ENCODE data around the gene SCN2A.

The SCN2A gene

GRCh38 chr2:165224941-165225340 is 14.3 kb upstream of the SCN2A start:
- DNase-seq (ENCODE audit: extremely low spot score) = no peak
- POLR2A ChIA-PET = no interaction called here
- TF ChIP-seq HDGF (IDR thresholded peaks at IDR 0.05; ENCODE audit: borderline replicate concordance) = no peak
- TF ChIP-seq NFRKB (IDR thresholded peaks at IDR 0.05) = no peak
- no peak for TF ChIP-seq FOXA1 (IDR thresholded peaks at IDR 0.05)
- no peak for TF ChIP-seq SP1 (IDR thresholded peaks at IDR 0.05)
- no peak for TF ChIP-seq L3MBTL2 (conservative IDR thresholded peaks at IDR 0.05)
- TF ChIP-seq PKNOX1 (IDR thresholded peaks at IDR 0.05) = no peak
- no peak for TF ChIP-seq ARNT (IDR thresholded peaks at IDR 0.05)
- TF ChIP-seq ELF4 (IDR thresholded peaks at IDR 0.05) = no peak
- no peak for TF ChIP-seq CTBP1 (IDR thresholded peaks at IDR 0.05; ENCODE audit: borderline replicate concordance)
- TF ChIP-seq FOXK2 (IDR thresholded peaks at IDR 0.05) = no peak
- no peak for TF ChIP-seq SUZ12 (IDR thresholded peaks at IDR 0.05)
- TF ChIP-seq FOXM1 (IDR thresholded peaks at IDR 0.05; ENCODE audit: borderline replicate concordance) = no peak
- no peak for TF ChIP-seq ZNF384 (IDR thresholded peaks at IDR 0.05)
- no peak for TF ChIP-seq LEF1 (IDR thresholded peaks at IDR 0.05; ENCODE audit: borderline replicate concordance)
- no peak for TF ChIP-seq BHLHE40 (IDR thresholded peaks at IDR 0.05; ENCODE audit: borderline replicate concordance)
- TF ChIP-seq TARDBP (IDR thresholded peaks at IDR 0.05) = no peak
- CTCF ChIA-PET = no interaction called here

- TF ChIP-seq NFRKB (IDR thresholded peaks at IDR 0.05) (no peak), L3MBTL2 (conservative IDR thresholded peaks at IDR 0.05) (no peak), FOXM1 (IDR thresholded peaks at IDR 0.05; ENCODE audit: borderline replicate concordance) (no peak)
- CTCF ChIA-PET = no interaction called here
- POLR2A ChIA-PET = no interaction called here
- no peak for DNase-seq (ENCODE audit: extremely low spot score)
Observed at GRCh38 chr2:165227571-165227970, 11.6 kb upstream of the SCN2A start.

GRCh38 chr2:165237056-165237455 is 2.2 kb upstream of the SCN2A start:
- DNase-seq (ENCODE audit: extremely low spot score) = no peak
- ChIA-PET POLR2A (no interaction called here), CTCF (no interaction called here)
- no peak for TF ChIP-seq TARDBP (IDR thresholded peaks at IDR 0.05)
- no peak for TF ChIP-seq LEF1 (IDR thresholded peaks at IDR 0.05; ENCODE audit: borderline replicate concordance)
- TF ChIP-seq ELF4 (IDR thresholded peaks at IDR 0.05) = no peak
- no peak for TF ChIP-seq BHLHE40 (IDR thresholded peaks at IDR 0.05; ENCODE audit: borderline replicate concordance)
- no peak for TF ChIP-seq HDGF (IDR thresholded peaks at IDR 0.05; ENCODE audit: borderline replicate concordance)
- TF ChIP-seq ARNT (IDR thresholded peaks at IDR 0.05) = no peak
- no peak for TF ChIP-seq NFRKB (IDR thresholded peaks at IDR 0.05)

- CTCF ChIA-PET = no interaction called here
- POLR2A ChIA-PET = no interaction called here
Observed at GRCh38 chr2:165238295-165238694, 919 bp upstream of the SCN2A start.

GRCh38 chr2:165239856-165240515 is 772 bp downstream of the SCN2A start:
- no peak for DNase-seq (ENCODE audit: extremely low spot score)
- POLR2A ChIA-PET = no interaction called here
- TF ChIP-seq BHLHE40 (IDR thresholded peaks at IDR 0.05; ENCODE audit: borderline replicate concordance) (no peak), NFRKB (IDR thresholded peaks at IDR 0.05) (no peak), CTBP1 (IDR thresholded peaks at IDR 0.05; ENCODE audit: borderline replicate concordance) (no peak), ELF4 (IDR thresholded peaks at IDR 0.05) (no peak), SUZ12 (IDR thresholded peaks at IDR 0.05) (no peak), FOXM1 (IDR thresholded peaks at IDR 0.05; ENCODE audit: borderline replicate concordance) (no peak), L3MBTL2 (conservative IDR thresholded peaks at IDR 0.05) (no peak), LEF1 (IDR thresholded peaks at IDR 0.05; ENCODE audit: borderline replicate concordance) (no peak), TARDBP (IDR thresholded peaks at IDR 0.05) (no peak), ZNF384 (IDR thresholded peaks at IDR 0.05) (no peak), FOXA1 (IDR thresholded peaks at IDR 0.05) (no peak), HDGF (IDR thresholded peaks at IDR 0.05; ENCODE audit: borderline replicate concordance) (no peak), ARNT (IDR thresholded peaks at IDR 0.05) (no peak), SP1 (IDR thresholded peaks at IDR 0.05) (no peak), PKNOX1 (IDR thresholded peaks at IDR 0.05) (no peak), FOXK2 (IDR thresholded peaks at IDR 0.05) (no peak)
- CTCF ChIA-PET = interaction anchor here (0.6 to 1.9 kb wide), 5 partner anchors 10 to 607 kb away, joined by 3 to 11 read pairs (median 3); no protein-coding TSS in a partner anchor

More at GRCh38 chr2:165238295-165238694, 919 bp upstream of the SCN2A start:
- TF ChIP-seq ELF4 (IDR thresholded peaks at IDR 0.05) = no peak
- no peak for TF ChIP-seq ZNF384 (IDR thresholded peaks at IDR 0.05)
- TF ChIP-seq NFRKB (IDR thresholded peaks at IDR 0.05) = no peak
- TF ChIP-seq PKNOX1 (IDR thresholded peaks at IDR 0.05) = no peak
- TF ChIP-seq SUZ12 (IDR thresholded peaks at IDR 0.05) = no peak
- TF ChIP-seq CTBP1 (IDR thresholded peaks at IDR 0.05; ENCODE audit: borderline replicate concordance) = no peak
- no peak for TF ChIP-seq FOXA1 (IDR thresholded peaks at IDR 0.05)
- no peak for TF ChIP-seq TARDBP (IDR thresholded peaks at IDR 0.05)
- no peak for TF ChIP-seq BHLHE40 (IDR thresholded peaks at IDR 0.05; ENCODE audit: borderline replicate concordance)
- TF ChIP-seq LEF1 (IDR thresholded peaks at IDR 0.05; ENCODE audit: borderline replicate concordance) = no peak
- TF ChIP-seq FOXK2 (IDR thresholded peaks at IDR 0.05) = no peak
- TF ChIP-seq HDGF (IDR thresholded peaks at IDR 0.05; ENCODE audit: borderline replicate concordance) = no peak
- TF ChIP-seq FOXM1 (IDR thresholded peaks at IDR 0.05; ENCODE audit: borderline replicate concordance) = no peak
- no peak for TF ChIP-seq SP1 (IDR thresholded peaks at IDR 0.05)
- TF ChIP-seq L3MBTL2 (conservative IDR thresholded peaks at IDR 0.05) = no peak
- no peak for TF ChIP-seq ARNT (IDR thresholded peaks at IDR 0.05)
- no peak for DNase-seq (ENCODE audit: extremely low spot score)

GRCh38 chr2:165240916-165241315 is 1.7 kb downstream of the SCN2A start:
- ChIA-PET POLR2A (no interaction called here), CTCF (no interaction called here)
- TF ChIP-seq ELF4 (IDR thresholded peaks at IDR 0.05) (no peak), LEF1 (IDR thresholded peaks at IDR 0.05; ENCODE audit: borderline replicate concordance) (no peak), TARDBP (IDR thresholded peaks at IDR 0.05) (no peak), CTBP1 (IDR thresholded peaks at IDR 0.05; ENCODE audit: borderline replicate concordance) (no peak), NFRKB (IDR thresholded peaks at IDR 0.05) (no peak), FOXA1 (IDR thresholded peaks at IDR 0.05) (no peak), ARNT (IDR thresholded peaks at IDR 0.05) (no peak), BHLHE40 (IDR thresholded peaks at IDR 0.05; ENCODE audit: borderline replicate concordance) (no peak), ZNF384 (IDR thresholded peaks at IDR 0.05) (no peak), L3MBTL2 (conservative IDR thresholded peaks at IDR 0.05) (no peak)
- no peak for DNase-seq (ENCODE audit: extremely low spot score)
